ENCODE measurements around the gene CFAP45.

CFAP45 gene

DNA sequence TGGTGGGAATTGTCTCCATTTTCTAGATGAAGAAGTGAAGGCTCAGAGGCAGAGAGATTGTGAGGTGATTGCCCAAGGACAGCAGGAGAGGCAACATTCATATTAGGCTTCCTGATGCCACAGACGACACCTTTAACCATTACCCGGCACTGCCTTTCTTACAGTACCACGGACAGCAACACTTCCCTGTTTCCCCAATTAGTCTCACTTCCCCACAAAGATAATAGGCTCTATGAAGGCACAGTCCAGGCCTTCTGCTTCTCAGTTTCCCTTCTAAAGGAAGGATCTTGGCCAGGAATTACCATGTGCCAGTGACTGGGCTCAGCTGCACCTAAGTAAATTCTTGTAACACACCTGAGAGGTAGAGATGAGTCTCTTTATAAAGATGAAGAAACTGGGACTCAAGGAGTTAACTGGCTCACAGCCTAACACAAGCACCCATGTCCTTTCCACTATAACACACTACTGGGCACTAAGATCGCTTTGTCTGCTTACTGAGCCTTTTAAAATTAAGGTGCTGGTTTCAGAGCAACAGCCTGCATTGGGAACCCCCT is 35.8 kb upstream of the CFAP45 start:
- DNase-seq (ENCODE audit: low spot score), result peak; percentile 43

GRCh38 chr1:159935305-159935704 is 35.3 kb upstream of the CFAP45 start:
- DNase-seq (ENCODE audit: low spot score), result no peak

- no peak for DNase-seq (ENCODE audit: low spot score)
Observed at GRCh38 chr1:159934136-159935039, 34.4 kb upstream of the CFAP45 start.

DNA sequence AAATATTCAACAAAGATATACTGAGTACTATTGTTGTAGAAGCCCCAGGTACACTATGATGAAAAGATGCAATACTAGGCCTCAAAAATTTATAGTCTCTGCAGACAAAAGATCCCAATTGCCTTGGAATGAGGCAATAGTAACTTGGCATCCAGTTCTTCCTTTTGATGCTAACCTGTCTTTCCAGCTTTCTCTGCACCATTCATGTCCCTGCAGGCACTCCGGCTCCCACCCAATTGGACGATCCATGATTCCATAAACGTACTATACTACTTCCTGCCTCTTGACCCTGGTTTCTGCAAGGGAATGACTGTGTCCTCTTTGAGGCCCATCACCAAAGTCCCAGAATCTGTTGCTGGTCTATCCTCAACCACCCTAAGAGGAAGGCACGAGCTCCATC is 33.4 kb upstream of the CFAP45 start:
- DNase-seq (ENCODE audit: low spot score), result no peak

DNA sequence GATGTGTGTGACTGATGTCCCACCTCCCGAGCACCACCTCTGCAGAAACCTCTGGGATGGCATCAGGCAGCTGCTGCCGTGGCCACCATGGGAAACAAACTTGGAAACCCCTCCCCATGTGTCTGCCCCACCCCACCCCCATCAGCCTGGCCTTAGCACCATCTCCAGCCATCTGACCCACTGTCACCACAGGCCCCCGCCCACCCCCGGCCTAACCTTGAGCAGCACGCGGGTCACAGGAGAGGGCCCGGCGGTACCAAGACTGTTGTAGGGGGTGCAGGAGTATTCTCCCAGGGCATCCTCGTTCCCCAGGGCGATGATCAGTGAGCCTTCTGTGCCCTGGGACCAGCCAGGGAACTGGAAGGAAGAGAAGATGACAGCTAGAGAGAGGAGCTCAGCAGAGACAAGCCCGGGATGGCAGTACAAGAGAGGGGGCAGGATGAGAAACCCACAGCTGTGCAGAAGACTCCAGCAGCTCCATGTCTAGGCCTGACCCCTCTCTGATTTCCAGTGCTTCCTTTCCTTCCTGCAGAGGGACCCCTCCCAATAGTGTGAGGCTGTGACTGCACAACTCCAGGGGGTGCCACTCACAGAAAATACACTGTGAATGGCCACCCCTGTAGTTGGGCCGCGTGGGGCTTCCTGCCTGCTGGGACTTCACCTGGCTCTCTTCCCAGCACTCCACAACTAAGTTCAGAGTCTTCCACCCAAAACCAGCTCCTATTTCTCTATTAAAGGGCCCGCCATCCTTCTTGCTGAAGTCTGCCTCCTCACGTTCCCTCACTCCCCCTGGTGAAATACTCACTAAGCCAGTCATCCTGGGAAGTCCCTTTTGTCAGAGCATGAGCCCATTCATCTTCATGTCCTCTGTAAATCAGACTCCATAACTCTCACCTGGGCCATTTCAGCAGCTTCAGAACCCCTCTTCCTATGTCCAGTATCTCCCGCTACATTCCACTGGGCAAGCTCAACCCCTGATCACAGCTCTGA is 32.6 kb upstream of the CFAP45 start:
- DNase-seq (ENCODE audit: low spot score), result no peak

GRCh38 chr1:159931795-159932173 is 31.8 kb upstream of the CFAP45 start:
- no peak for DNase-seq (ENCODE audit: low spot score)

DNA sequence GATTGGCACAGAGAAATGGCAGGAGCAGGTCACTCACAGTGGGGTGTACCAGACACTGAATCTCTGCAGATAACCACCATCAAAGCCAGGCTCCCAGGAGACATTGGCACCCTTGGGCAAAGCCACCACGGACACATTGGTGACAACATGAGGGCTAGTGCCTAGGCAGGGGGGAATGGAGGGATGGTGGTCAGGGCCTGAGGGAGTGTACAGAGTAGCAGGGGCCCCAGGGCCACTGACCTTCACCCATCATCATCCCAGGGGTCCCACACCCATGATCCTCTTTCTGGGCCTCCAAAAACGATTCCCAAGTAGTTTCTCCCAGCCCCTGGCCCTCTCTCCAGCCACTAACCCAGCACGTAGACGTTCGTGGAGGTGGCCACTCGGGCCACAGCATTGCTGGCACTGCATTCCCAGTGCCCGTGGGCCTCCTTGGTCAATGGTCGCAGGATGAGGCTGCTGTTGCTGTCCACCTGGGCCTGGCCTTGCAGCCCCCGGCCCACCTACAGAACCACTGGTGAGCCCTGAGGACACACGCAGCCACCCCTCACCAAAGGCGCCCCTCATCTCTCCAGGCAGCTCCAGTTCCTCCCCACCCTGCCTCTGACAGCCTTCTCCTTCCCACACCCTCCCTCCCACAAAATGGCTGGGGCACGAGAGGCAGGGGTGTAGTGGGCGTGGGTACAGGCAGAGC is 31.3 kb upstream of the CFAP45 start:
- DNase-seq (ENCODE audit: low spot score), result no peak

GRCh38 chr1:159930634-159931033 is 30.7 kb upstream of the CFAP45 start:
- no peak for DNase-seq (ENCODE audit: low spot score)

DNA sequence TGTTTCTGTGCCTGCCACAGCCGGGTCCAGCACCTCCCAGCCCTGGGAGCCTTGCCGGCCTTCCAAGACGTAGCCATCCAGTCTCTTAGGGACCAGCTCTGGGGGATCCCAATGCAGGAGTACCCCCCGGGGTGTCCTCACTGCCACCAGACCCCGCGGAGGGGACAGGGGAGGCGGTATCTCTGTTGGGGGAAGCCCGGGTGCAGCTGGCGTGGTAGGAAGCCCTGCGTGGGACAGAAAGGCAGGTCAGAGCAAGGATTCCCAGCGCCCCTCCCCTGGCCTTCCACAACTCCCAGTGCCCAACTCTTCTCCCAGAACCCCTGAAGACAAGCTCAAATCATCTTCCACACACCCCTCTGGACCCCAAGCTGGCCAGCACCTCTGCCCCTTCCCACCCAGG is 30.3 kb upstream of the CFAP45 start:
- DNase-seq (ENCODE audit: low spot score), result no peak

- no peak for DNase-seq (ENCODE audit: low spot score)
Observed at GRCh38 chr1:159929155-159930051, 29.4 kb upstream of the CFAP45 start.

DNA sequence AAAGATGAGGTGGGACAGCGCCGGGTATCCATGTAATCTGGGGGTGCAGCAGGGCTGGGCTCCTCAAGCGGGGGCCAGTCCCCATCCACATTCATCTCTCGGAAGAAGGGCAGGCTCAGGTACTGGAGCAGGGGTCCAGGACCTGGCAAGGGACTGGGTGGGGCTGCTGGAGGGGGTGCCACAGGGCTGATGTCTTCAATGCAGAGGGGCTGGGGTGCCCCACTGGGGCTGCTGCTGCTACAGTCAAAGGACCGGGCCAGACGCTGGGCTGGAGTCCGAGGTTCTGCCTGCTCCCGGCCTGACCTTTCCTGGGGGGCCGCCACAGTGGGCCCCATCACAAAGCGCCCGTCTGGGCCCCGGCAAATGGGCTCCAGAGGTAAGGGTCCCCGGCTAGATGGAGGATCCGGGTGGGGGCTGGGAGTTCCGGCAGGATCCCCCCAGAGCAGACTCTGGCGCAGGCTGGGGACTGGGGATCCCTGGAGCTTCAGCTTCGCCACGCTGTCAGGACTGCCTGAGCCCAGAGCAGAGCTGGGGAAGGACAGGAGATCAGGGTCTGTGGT is 28.6 kb upstream of the CFAP45 start:
- no peak for DNase-seq (ENCODE audit: low spot score)

DNA sequence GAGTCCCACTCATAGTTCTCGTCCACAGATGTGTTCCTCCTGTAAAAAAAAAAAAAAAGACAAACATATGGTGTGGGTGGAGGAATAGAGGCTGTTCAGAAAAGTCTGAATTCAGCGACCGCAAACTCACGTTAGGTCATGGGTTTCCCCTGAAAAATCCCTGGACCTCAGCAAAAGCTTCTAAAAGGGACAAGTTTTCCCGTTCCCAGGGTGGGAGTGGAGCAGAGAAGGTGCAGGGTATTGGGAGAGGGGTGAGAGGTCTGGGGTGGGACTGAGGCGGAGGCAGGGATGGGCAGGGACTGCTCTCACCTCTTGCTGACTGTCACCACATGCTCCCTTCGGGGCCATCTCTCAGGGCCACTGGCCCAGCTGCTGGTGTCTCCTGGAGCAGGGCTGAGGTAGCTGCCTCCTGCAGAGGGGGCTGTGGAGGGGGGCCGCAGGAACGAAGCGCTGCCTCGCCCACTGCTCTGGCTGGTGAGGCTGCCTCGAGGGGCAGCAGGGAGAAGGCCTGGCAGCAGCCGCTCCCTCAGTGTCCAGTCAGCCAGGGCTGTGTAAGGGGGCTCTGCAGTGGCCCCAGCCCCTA is 28.0 kb upstream of the CFAP45 start:
- no peak for DNase-seq (ENCODE audit: low spot score)

- no peak for DNase-seq (ENCODE audit: low spot score)
Observed at GRCh38 chr1:159927211-159927848, 27.4 kb upstream of the CFAP45 start.

DNA sequence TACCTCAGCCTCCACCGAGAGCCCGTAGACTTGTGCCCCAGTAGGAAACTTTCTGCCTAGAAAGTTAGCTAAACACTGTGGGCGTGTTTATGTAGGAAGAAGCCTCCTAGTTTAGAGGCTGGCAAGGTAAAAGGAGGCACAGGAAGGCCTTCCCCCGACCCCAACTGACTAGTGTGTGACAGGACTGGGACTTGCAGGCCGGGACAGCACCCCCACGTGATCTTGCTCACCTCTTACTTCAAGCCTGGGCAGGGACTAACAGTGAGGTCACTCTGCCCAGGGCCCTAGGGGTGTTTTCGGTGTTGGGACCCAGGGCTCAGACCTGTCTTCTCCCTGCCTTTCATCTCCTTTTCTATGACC is 25.7 kb upstream of the CFAP45 start:
- DNase-seq (ENCODE audit: low spot score), result no peak

GRCh38 chr1:159924791-159925718 is 25.1 kb upstream of the CFAP45 start, which contains the start of gene TAGLN2:
Gene TAGLN2, minus strand, starts transcription at chr1:159925507. Its CDS starts 4,998 bp downstream, at chr1:159920509.
- peak; percentile 96 for DNase-seq (ENCODE audit: low spot score)

GRCh38 chr1:159924025-159924790 is 24.2 kb upstream of the CFAP45 start:
- peak; percentile 76 for DNase-seq (ENCODE audit: low spot score)

DNA sequence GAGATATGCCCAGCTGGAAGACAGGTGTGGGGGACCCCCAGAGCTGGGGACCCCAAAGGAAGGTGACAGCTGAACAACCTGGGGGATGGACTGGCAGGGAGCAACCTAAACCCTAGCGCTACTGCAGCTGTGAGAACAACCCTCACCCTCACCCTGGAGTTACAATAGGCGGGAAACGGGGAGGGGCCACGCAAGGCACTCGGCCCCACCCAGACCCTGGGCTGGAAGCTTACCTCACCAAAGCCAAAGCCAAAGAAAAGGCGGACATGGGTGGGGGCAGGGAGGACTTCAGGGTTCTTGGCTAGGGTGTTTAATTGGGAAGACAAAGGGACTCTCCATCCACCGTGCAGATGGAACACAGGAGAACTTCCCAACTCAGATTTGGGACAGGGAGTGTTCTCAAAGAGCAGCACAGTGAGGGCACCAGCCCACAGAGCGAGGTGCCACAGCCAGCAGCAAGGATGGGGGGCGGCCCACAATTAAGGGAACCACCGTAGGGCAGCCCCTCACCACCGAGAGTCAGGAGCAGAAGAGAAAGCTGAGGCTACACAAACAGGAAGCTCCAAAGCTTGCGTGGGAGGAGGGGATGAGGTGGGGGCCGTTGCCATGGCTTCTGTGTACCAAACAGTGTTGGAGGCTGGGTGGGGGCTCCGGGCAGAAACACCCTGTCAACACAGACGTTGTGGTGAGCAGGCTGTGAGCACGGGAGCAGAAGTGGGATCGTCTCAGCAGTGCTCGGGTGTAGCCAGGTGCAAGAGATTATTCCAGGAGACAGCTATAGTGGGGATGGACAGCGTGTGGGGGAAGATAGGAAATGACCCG is 23.4 kb upstream of the CFAP45 start:
- peak; percentile 90 for DNase-seq (ENCODE audit: low spot score)

Measured in NAMALWA (cell line).